Body of pancreas (tissue), 4 donors: ENCODE data around the gene SEMA7A. TPM values are rescaled to one million over a fixed set of nuclear protein-coding genes. Genes with fewer than 3 reads are reported as not detected.

Experiments used
- ATAC-seq: fragments of 150-250 bp; one replicate; pipeline ENCODE4 v1.9.1; 2016
- DNase-seq, 4 donors: peaks; one replicate each; pipeline ENCODE4 v3.0.0-alpha.2; 2019
- H3K27ac ChIP-seq, 4 donors: fragments of 200-600 bp; sonication (generic); 1 replicate in 3 of 4; 2 replicates in 1 of 4; pipeline versions ENCODE4 v1.5.1 to v1.6.1; 2016 to 2019; ENCODE audit warnings: mild to moderate bottlenecking in 1 of 4, mixed read lengths in 1 of 4, moderate library complexity in 1 of 4
- H3K27me3 ChIP-seq, 2 donors: fragments of 200-600 bp; sonication (generic); one replicate each; pipeline ENCODE4 v1.6.0; 2016; ENCODE audit warnings: mild to moderate bottlenecking in 1 of 2
- H3K36me3 ChIP-seq, 2 donors: fragments of 200-600 bp; sonication (generic); replicated peaks in 1 of 2; 2 replicates each; pipeline ENCODE4 v1.5.1; 2016; ENCODE audit warnings: low read depth in 2 of 2; ENCODE audit not compliant: insufficient read depth in 1 of 2
- H3K4me1 ChIP-seq: fragments of 200-600 bp; sonication (generic); one replicate; pipeline ENCODE4 v1.6.0; 2016
- H3K4me3 ChIP-seq, 2 donors: fragments of 200-600 bp; sonication (generic); 1 replicate in 1 of 2; 2 replicates in 1 of 2; pipeline ENCODE4 v1.5.1; 2016 to 2019
- H3K9me3 ChIP-seq, 3 donors: fragments of 200-600 bp; sonication (generic); 1 replicate in 2 of 3; 2 replicates in 1 of 3; pipeline ENCODE4 v1.5.1; 2016
- CTCF ChIP-seq, 7 experiments: fragments of 450-650 bp in 4 of 7; fragments of 200-600 bp in 3 of 7; sonication (generic) in 3 of 7; IDR thresholded peaks; one replicate each; pipeline ENCODE4 v1.5.1; 2016 to 2019; ENCODE audit warnings: antibody characterized with exemption in 7 of 7
- POLR2A ChIP-seq, 3 donors: fragments of 450-650 bp; IDR thresholded peaks; one replicate each; pipeline ENCODE4 v1.6.1; 2016; ENCODE audit warnings: antibody characterized with exemption in 3 of 3, mild to moderate bottlenecking in 2 of 3
- WGBS, 2 donors: methylation state at CpG; one replicate each; pipeline ENCODE4 v1.1.5; 2017; 5-methylcytosine and 5-hydroxymethylcytosine counted together
- intact Hi-C: fragments of 100-400 bp; cut with DNase I; formaldehyde crosslinking; loops from one replicate; pipeline ENCODE4 v1.15.1; 2023
- total RNA-seq, 2 donors: library from RNA; depleted of rRNA; stranded (reverse); fragments of >200 nt; gene quantifications; one replicate each; pipeline ENCODE4 v1.1.0, GENCODE V29; 2016

The SEMA7A gene
- total RNA-seq, 2 donors from 2014 or later, result 0.33 to 0.52 TPM

DNA sequence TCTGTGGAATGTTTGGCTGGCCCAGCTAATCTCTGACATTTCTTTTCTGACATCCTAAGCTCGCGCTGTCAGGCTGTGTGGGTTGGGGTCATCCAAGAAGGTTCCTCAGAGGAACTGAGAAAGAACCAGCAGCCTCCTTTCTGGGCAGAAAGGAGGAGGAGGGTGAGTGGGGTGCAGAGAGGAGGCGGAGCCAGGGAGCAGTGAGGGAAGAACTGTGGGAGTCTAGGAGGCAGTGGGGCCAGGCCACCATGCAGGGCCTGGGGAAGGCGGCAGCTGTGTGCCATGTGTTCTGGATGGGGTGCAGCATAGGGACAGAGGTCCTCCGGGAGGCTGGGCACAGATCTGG, 5.3 kb downstream of the SEMA7A start:
- intact Hi-C loops, result no loop called here
- H3K27me3 ChIP-seq, result no peaks in the 10 kb centered on the region
- no peak overlapping the region for H3K27ac ChIP-seq
- ATAC-seq (no peak), DNase-seq (no peak)
- H3K4me1 ChIP-seq, result peaks cover 12% of the 10 kb centered on the region
- 65 to 69% methylated on average over 5 of the region's 5 CpGs for WGBS, 2 donors
- no peaks in the 10 kb centered on the region for H3K36me3 ChIP-seq
- H3K9me3 ChIP-seq, result no peaks in the 10 kb centered on the region
- H3K4me3 ChIP-seq, result no peak overlapping the region
- TF ChIP-seq CTCF (IDR thresholded peaks at IDR 0.05) (no peak), POLR2A (IDR thresholded peaks at IDR 0.05) (no peak)

- no peak overlapping the region for H3K27ac ChIP-seq
- H3K9me3 ChIP-seq, result no peaks in the 10 kb centered on the region
- H3K4me3 ChIP-seq, result no peak overlapping the region
- ATAC-seq (no peak), DNase-seq (no peak)
- intact Hi-C loops, result no loop called here
- H3K36me3 ChIP-seq, result no peaks in the 10 kb centered on the region
- TF ChIP-seq CTCF (IDR thresholded peaks at IDR 0.05), result no peak
- no peak for TF ChIP-seq POLR2A (IDR thresholded peaks at IDR 0.05)
- WGBS, 2 donors, result 77 to 90% methylated on average over 6 to 9 of the region's 9 CpGs
- no peaks in the 10 kb centered on the region for H3K27me3 ChIP-seq
- H3K4me1 ChIP-seq, result peaks cover 6% of the 10 kb centered on the region
Observed at GRCh38 chr15:74427607-74428441, 5.9 kb downstream of the SEMA7A start.

- Histone ChIP-seq H3K4me3 (no peak overlapping the region), H3K9me3 (no peaks in the 10 kb centered on the region), H3K36me3 (no peaks in the 10 kb centered on the region), H3K4me1 (no peaks in the 10 kb centered on the region), H3K27me3 (no peaks in the 10 kb centered on the region), H3K27ac (no peak overlapping the region)
- intact Hi-C loops, result no loop called here
- 85 to 89% methylated on average over 6 to 10 of the region's 10 CpGs for WGBS, 2 donors
- DNase-seq (no peak), ATAC-seq (no peak)
- TF ChIP-seq POLR2A (IDR thresholded peaks at IDR 0.05) (no peak), CTCF (IDR thresholded peaks at IDR 0.05) (no peak)
Observed at GRCh38 chr15:74426404-74427281, 7.1 kb downstream of the SEMA7A start.

DNA sequence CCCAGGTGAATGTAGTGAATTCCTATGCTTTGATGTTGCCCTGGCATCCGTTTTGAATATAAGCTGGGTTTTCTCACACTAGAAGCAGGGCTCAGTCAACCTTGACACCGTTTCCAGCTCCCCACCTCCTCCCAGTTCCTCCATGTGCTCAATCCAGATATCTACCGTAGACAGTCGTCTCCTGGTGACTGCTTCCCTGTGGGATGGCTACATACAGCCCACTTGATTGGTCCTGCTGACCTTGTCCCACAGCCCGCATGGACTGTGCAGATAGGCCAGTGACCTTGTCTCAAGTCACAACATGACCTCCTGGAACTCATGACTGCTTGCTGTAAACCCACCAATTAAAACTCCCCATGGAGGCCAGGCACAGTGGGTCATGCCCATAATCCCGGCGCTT, 8.1 kb downstream of the SEMA7A start:
- H3K4me3 ChIP-seq, result no peak overlapping the region
- H3K36me3 ChIP-seq, result no peaks in the 10 kb centered on the region
- no peaks in the 10 kb centered on the region for H3K4me1 ChIP-seq
- H3K9me3 ChIP-seq, result no peaks in the 10 kb centered on the region
- H3K27ac ChIP-seq, result no peak overlapping the region
- TF ChIP-seq CTCF (IDR thresholded peaks at IDR 0.05), result no peak
- no peak for TF ChIP-seq POLR2A (IDR thresholded peaks at IDR 0.05)
- no peaks in the 10 kb centered on the region for H3K27me3 ChIP-seq
- DNase-seq (no peak), ATAC-seq (no peak)
- intact Hi-C loops, result no loop called here
- WGBS, 2 donors, result 67 to 69% methylated on average over 7 of the region's 7 CpGs
